SK-N-SH treated with all-trans-retinoic acid at 6 μM for 48 hours (cell line): Measurements from ENCODE around the gene DHRS3.

Experiments used
- ATAC-seq: fragments of 200-7000 bp; cut with Tn5 transposase; 3 replicates; pipeline ENCODE4 v1.9.1; 2020; ENCODE audit warnings: mild to moderate bottlenecking, moderate library complexity
- ARNTL ChIP-seq: fragments of 450-650 bp; formaldehyde crosslinking; IDR thresholded peaks from 2 replicates; pipeline ENCODE4 v1.5.0; 2020; ENCODE audit warnings: low read depth, mild to moderate bottlenecking, moderate library complexity, borderline replicate concordance
- BACH2 ChIP-seq: fragments of 250-450 bp; sonication (Bioruptor Pico); IDR thresholded peaks from 2 replicates; pipeline ENCODE4 v1.9.0; 2021; ENCODE audit warnings: mild to moderate bottlenecking, borderline replicate concordance
- CREB5 ChIP-seq: fragments of 250-450 bp; sonication (Bioruptor Pico); IDR thresholded peaks from 2 replicates; pipeline ENCODE4 v1.5.1; 2020; ENCODE audit warnings: low read depth, mild to moderate bottlenecking, moderate library complexity
- CSDC2 ChIP-seq: fragments of 250-450 bp; sonication (Bioruptor Pico); IDR thresholded peaks from 2 replicates; pipeline ENCODE4 v1.5.0; 2020; ENCODE audit warnings: mild to moderate bottlenecking, moderate library complexity
- CSRNP3 ChIP-seq: fragments of 250-450 bp; sonication (Bioruptor Pico); IDR thresholded peaks from 2 replicates; pipeline ENCODE4 v1.5.1; 2021; ENCODE audit warnings: mild to moderate bottlenecking, moderate library complexity
- ESRRG ChIP-seq: fragments of 250-450 bp; sonication (Bioruptor Pico); IDR thresholded peaks from 2 replicates; pipeline ENCODE4 v1.6.1; 2021; ENCODE audit warnings: mild to moderate bottlenecking
- ISL1 ChIP-seq: fragments of 250-450 bp; sonication (Bioruptor Pico); IDR thresholded peaks from 2 replicates; pipeline ENCODE4 v2.1.2; 2022; ENCODE audit warnings: mild to moderate bottlenecking, moderate library complexity
- OSR1 ChIP-seq: fragments of 250-450 bp; sonication (Bioruptor Pico); IDR thresholded peaks from 2 replicates; pipeline ENCODE4 v1.8.0; 2022; ENCODE audit warnings: moderate library complexity, mild to moderate bottlenecking, inconsistent platforms
- PATZ1 ChIP-seq: fragments of 250-450 bp; sonication (Bioruptor Pico); IDR thresholded peaks from 2 replicates; pipeline ENCODE4 v1.8.0; 2020; ENCODE audit warnings: mild to moderate bottlenecking, moderate library complexity, borderline replicate concordance
- POU6F1 ChIP-seq: fragments of 250-450 bp; sonication (Bioruptor Pico); IDR thresholded peaks from 2 replicates; pipeline ENCODE4 v1.8.0; 2021; ENCODE audit warnings: low read depth, mild to moderate bottlenecking, moderate library complexity, borderline replicate concordance
- PPARA ChIP-seq: fragments of 250-450 bp; sonication (Bioruptor Pico); IDR thresholded peaks from 2 replicates; pipeline ENCODE4 v1.5.0; 2020; ENCODE audit warnings: mild to moderate bottlenecking, borderline replicate concordance
- RARB ChIP-seq: fragments of 250-450 bp; sonication (Bioruptor Pico); IDR thresholded peaks from 2 replicates; pipeline ENCODE4 v1.8.0; 2021; ENCODE audit warnings: mild to moderate bottlenecking, moderate library complexity
- SNAI2 ChIP-seq: fragments of 250-450 bp; sonication (Bioruptor Pico); IDR thresholded peaks from 2 replicates; pipeline ENCODE4 v1.5.0; 2020; ENCODE audit warnings: mild to moderate bottlenecking, moderate library complexity
- TCF4 ChIP-seq: fragments of 250-450 bp; sonication (Bioruptor Pico); IDR thresholded peaks from 2 replicates; pipeline ENCODE4 v1.8.0; 2021; ENCODE audit warnings: mild to moderate bottlenecking, moderate library complexity, borderline replicate concordance
- TOX ChIP-seq: fragments of 250-450 bp; sonication (Bioruptor Pico); IDR thresholded peaks from 2 replicates; pipeline ENCODE4 v1.8.0; 2021; ENCODE audit warnings: mild to moderate bottlenecking, moderate library complexity, borderline replicate concordance
- TSHZ2 ChIP-seq: fragments of 250-450 bp; sonication (Bioruptor Pico); IDR thresholded peaks from 2 replicates; pipeline ENCODE4 v1.5.0; 2020; ENCODE audit warnings: mild to moderate bottlenecking, moderate library complexity
- ZC3H10 ChIP-seq: fragments of 250-450 bp; sonication (Bioruptor Pico); IDR thresholded peaks from 2 replicates; pipeline ENCODE4 v1.5.1; 2021; ENCODE audit warnings: mild to moderate bottlenecking, moderate library complexity
- ZFP3 ChIP-seq: fragments of 250-450 bp; sonication (Bioruptor Pico); IDR thresholded peaks from 2 replicates; pipeline ENCODE4 v1.5.0; 2020; ENCODE audit warnings: mild to moderate bottlenecking, moderate library complexity
- ZFP30 ChIP-seq: fragments of 450-650 bp; formaldehyde crosslinking; IDR thresholded peaks from 2 replicates; pipeline ENCODE4 v1.5.0; 2022; ENCODE audit warnings: mild to moderate bottlenecking, moderate library complexity
- ZNF565 ChIP-seq: fragments of 450-650 bp; formaldehyde crosslinking; conservative IDR thresholded peaks from 2 replicates; pipeline ENCODE4 v1.5.0; 2020; ENCODE audit warnings: low read depth, mild to moderate bottlenecking, moderate library complexity
- ZNF70 ChIP-seq: fragments of 450-650 bp; formaldehyde crosslinking; IDR thresholded peaks from 2 replicates; pipeline ENCODE4 v1.5.0; 2020; ENCODE audit warnings: mild to moderate bottlenecking, moderate library complexity
- ZNF8 ChIP-seq: fragments of 450-650 bp; formaldehyde crosslinking; IDR thresholded peaks from 2 replicates; pipeline ENCODE4 v1.5.0; 2020; ENCODE audit warnings: mild to moderate bottlenecking, moderate library complexity

The DHRS3 gene

GRCh38 chr1:12627296-12627695, 9.3 kb upstream of the DHRS3 start:
- ATAC-seq = no peak
- TF ChIP-seq CREB5 (CRISPR knock-in tag) = no peak
- no peak for TF ChIP-seq POU6F1 (CRISPR knock-in tag)
- no peak for TF ChIP-seq ZFP3
- no peak for TF ChIP-seq OSR1 (CRISPR knock-in tag)
- no peak for TF ChIP-seq RARB
- TF ChIP-seq BACH2 (CRISPR knock-in tag) = no peak
- no peak for TF ChIP-seq CSRNP3 (CRISPR knock-in tag)
- TF ChIP-seq ISL1 (CRISPR knock-in tag) = no peak
- TF ChIP-seq ZNF70 (CRISPR knock-in tag) = no peak
- no peak for TF ChIP-seq ZFP30 (CRISPR knock-in tag)
- TF ChIP-seq, all 23 proteins: peak for 0

- ATAC-seq = no peak
- TF ChIP-seq ZNF8 (CRISPR knock-in tag) (no peak), ARNTL (CRISPR knock-in tag) (no peak), TOX (no peak), CREB5 (CRISPR knock-in tag) (no peak), BACH2 (CRISPR knock-in tag) (no peak), PATZ1 (CRISPR knock-in tag) (no peak), SNAI2 (no peak), POU6F1 (CRISPR knock-in tag) (no peak), ZNF565 (no peak), TCF4 (CRISPR knock-in tag) (no peak), TSHZ2 (CRISPR knock-in tag) (no peak), ISL1 (CRISPR knock-in tag) (no peak), ZNF70 (CRISPR knock-in tag) (no peak), CSRNP3 (CRISPR knock-in tag) (no peak), ESRRG (CRISPR knock-in tag) (no peak), RARB (no peak), CSDC2 (CRISPR knock-in tag) (no peak), OSR1 (CRISPR knock-in tag) (no peak), ZC3H10 (no peak), PPARA (CRISPR knock-in tag) (no peak)
These were observed 8.9 kb upstream of the DHRS3 start for GRCh38 chr1:12626888-12627287.
